NT2/D1 (cell line): ENCODE measurements around the gene MYPN.

ENCODE experiments used
- DNase-seq: peaks from one replicate; pipeline ENCODE4 v3.0.0-alpha.2; 2011; ENCODE audit warnings: low read depth, low spot score
- H3K27me3 ChIP-seq: 2 replicates; pipeline ENCODE4 v1.6.0; 2011; ENCODE audit warnings: mild to moderate bottlenecking; ENCODE audit not compliant: insufficient read length, insufficient read depth
- H3K36me3 ChIP-seq: 2 replicates; pipeline ENCODE4 v1.6.1; 2011; ENCODE audit warnings: mild to moderate bottlenecking, low read length, mixed read lengths; ENCODE audit not compliant: insufficient read depth, insufficient read length
- H3K4me1 ChIP-seq: 2 replicates; pipeline ENCODE4 v1.5.1; 2011; ENCODE audit not compliant: insufficient read depth, insufficient read length
- H3K4me3 ChIP-seq: 2 replicates; pipeline ENCODE4 v1.5.1; 2011; ENCODE audit warnings: low read depth; ENCODE audit not compliant: insufficient read length
- H3K9ac ChIP-seq: 2 replicates; pipeline ENCODE4 v1.6.0; 2011; ENCODE audit warnings: low read depth; ENCODE audit not compliant: insufficient read length
- H3K9me3 ChIP-seq: 2 replicates; pipeline ENCODE4 v1.5.1; 2011; ENCODE audit warnings: mild to moderate bottlenecking, low read length; ENCODE audit not compliant: insufficient read depth
- SUZ12 ChIP-seq: IDR thresholded peaks from 2 replicates; pipeline ENCODE4 v1.6.1; 2011; ENCODE audit not compliant: insufficient read length, insufficient read depth; ENCODE audit errors: extremely low read depth
- YY1 ChIP-seq: IDR thresholded peaks from 2 replicates; pipeline ENCODE4 v1.6.1; 2011; ENCODE audit not compliant: insufficient read length, insufficient read depth
- ZNF274 ChIP-seq: IDR thresholded peaks from 2 replicates; pipeline ENCODE4 v1.6.1; 2011; ENCODE audit warnings: mild to moderate bottlenecking, low read depth, low read length

The MYPN gene

GRCh38 chr10:68121020-68121743 lies 11.9 kb downstream of the MYPN start:
- TF ChIP-seq YY1: no peak
- TF ChIP-seq ZNF274: no peak
- no peak for TF ChIP-seq SUZ12
- H3K4me3 ChIP-seq: no peak overlapping the region
- DNase-seq: no peak
- no peaks in the 10 kb centered on the region for H3K27me3 ChIP-seq
- no peaks in the 10 kb centered on the region for H3K9me3 ChIP-seq
- H3K9ac ChIP-seq: no peak overlapping the region
- no peaks in the 10 kb centered on the region for H3K36me3 ChIP-seq
- H3K4me1 ChIP-seq: no peaks in the 10 kb centered on the region

- H3K4me3 ChIP-seq: no peak overlapping the region
- H3K9me3 ChIP-seq: no peaks in the 10 kb centered on the region
- TF ChIP-seq YY1: no peak
- no peak for TF ChIP-seq ZNF274
- no peak for TF ChIP-seq SUZ12
- no peaks in the 10 kb centered on the region for H3K4me1 ChIP-seq
- H3K36me3 ChIP-seq: no peaks in the 10 kb centered on the region
- no peaks in the 10 kb centered on the region for H3K27me3 ChIP-seq
- H3K9ac ChIP-seq: no peak overlapping the region
- DNase-seq: no peak
Observed at GRCh38 chr10:68121852-68122251, 12.6 kb downstream of the MYPN start.

GRCh38 chr10:68124718-68125117 lies 15.4 kb downstream of the MYPN start:
- no peak overlapping the region for H3K4me3 ChIP-seq
- TF ChIP-seq YY1 (no peak), SUZ12 (no peak), ZNF274 (no peak)
- H3K9me3 ChIP-seq: no peaks in the 10 kb centered on the region
- H3K4me1 ChIP-seq: no peaks in the 10 kb centered on the region
- no peaks in the 10 kb centered on the region for H3K36me3 ChIP-seq
- no peak for DNase-seq
- no peak overlapping the region for H3K9ac ChIP-seq
- H3K27me3 ChIP-seq: no peaks in the 10 kb centered on the region

- Histone ChIP-seq H3K36me3 (no peaks in the 10 kb centered on the region), H3K9ac (no peak overlapping the region), H3K9me3 (no peaks in the 10 kb centered on the region), H3K27me3 (no peaks in the 10 kb centered on the region), H3K4me3 (no peak overlapping the region), H3K4me1 (no peaks in the 10 kb centered on the region)
- no peak for DNase-seq
- TF ChIP-seq SUZ12 (no peak), ZNF274 (no peak), YY1 (no peak)
Observed at GRCh38 chr10:68125772-68126171, 16.5 kb downstream of the MYPN start.

DNA sequence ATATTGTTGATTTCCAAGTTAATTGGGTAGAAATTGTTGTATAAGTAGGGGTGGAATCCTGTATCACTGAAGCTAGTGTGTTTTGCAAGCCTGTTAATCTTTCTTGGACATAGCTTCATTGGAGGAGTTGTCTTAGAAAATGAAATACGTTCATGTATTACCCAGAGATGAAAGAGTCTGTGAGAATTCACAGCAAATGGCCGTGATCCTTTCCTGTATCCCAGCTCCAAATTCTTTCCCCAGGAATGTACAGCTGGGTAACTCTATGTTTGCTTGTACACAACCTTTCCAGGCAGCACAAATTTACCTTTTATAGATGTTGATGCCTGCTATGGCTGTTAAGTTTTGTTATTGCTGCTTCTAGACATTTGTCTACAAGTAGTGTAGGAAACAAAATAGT lies 18.7 kb downstream of the MYPN start:
- Histone ChIP-seq H3K4me3 (no peak overlapping the region), H3K36me3 (no peaks in the 10 kb centered on the region), H3K4me1 (no peaks in the 10 kb centered on the region), H3K27me3 (no peaks in the 10 kb centered on the region), H3K9ac (no peak overlapping the region), H3K9me3 (no peaks in the 10 kb centered on the region)
- TF ChIP-seq ZNF274: no peak
- TF ChIP-seq YY1: no peak
- no peak for DNase-seq

GRCh38 chr10:68132391-68132790 lies 23.1 kb downstream of the MYPN start:
- H3K9ac ChIP-seq: no peak overlapping the region
- TF ChIP-seq YY1: no peak
- no peak for TF ChIP-seq ZNF274
- no peak for TF ChIP-seq SUZ12
- no peaks in the 10 kb centered on the region for H3K4me1 ChIP-seq
- H3K9me3 ChIP-seq: no peaks in the 10 kb centered on the region
- no peaks in the 10 kb centered on the region for H3K36me3 ChIP-seq
- no peak for DNase-seq
- no peaks in the 10 kb centered on the region for H3K27me3 ChIP-seq
- H3K4me3 ChIP-seq: no peak overlapping the region

GRCh38 chr10:68133523-68133922 lies 24.2 kb downstream of the MYPN start:
- H3K27me3 ChIP-seq: no peaks in the 10 kb centered on the region
- H3K9me3 ChIP-seq: no peaks in the 10 kb centered on the region
- no peak for TF ChIP-seq YY1
- no peak for TF ChIP-seq ZNF274
- TF ChIP-seq SUZ12: no peak
- H3K9ac ChIP-seq: no peak overlapping the region
- H3K36me3 ChIP-seq: no peaks in the 10 kb centered on the region
- H3K4me3 ChIP-seq: no peak overlapping the region
- no peak for DNase-seq
- no peaks in the 10 kb centered on the region for H3K4me1 ChIP-seq
